Body of pancreas (tissue), 4 donors: ENCODE results near the gene ASTN2. TPM values are rescaled to one million over a fixed set of nuclear protein-coding genes. Genes with fewer than 3 reads are reported as not detected.

Source experiments
- ATAC-seq: fragments of 150-250 bp; one replicate; pipeline ENCODE4 v1.9.1; 2016
- DNase-seq, 4 donors: peaks; one replicate each; pipeline ENCODE4 v3.0.0-alpha.2; 2019
- H3K27ac ChIP-seq, 4 donors: fragments of 200-600 bp; sonication (generic); 1 replicate in 3 of 4; 2 replicates in 1 of 4; pipeline versions ENCODE4 v1.5.1 to v1.6.1; 2016 to 2019; ENCODE audit warnings: mild to moderate bottlenecking in 1 of 4, mixed read lengths in 1 of 4, moderate library complexity in 1 of 4
- H3K27me3 ChIP-seq, 2 donors: fragments of 200-600 bp; sonication (generic); one replicate each; pipeline ENCODE4 v1.6.0; 2016; ENCODE audit warnings: mild to moderate bottlenecking in 1 of 2
- H3K36me3 ChIP-seq, 2 donors: fragments of 200-600 bp; sonication (generic); replicated peaks in 1 of 2; 2 replicates each; pipeline ENCODE4 v1.5.1; 2016; ENCODE audit warnings: low read depth in 2 of 2; ENCODE audit not compliant: insufficient read depth in 1 of 2
- H3K4me1 ChIP-seq: fragments of 200-600 bp; sonication (generic); one replicate; pipeline ENCODE4 v1.6.0; 2016
- H3K4me3 ChIP-seq, 2 donors: fragments of 200-600 bp; sonication (generic); 1 replicate in 1 of 2; 2 replicates in 1 of 2; pipeline ENCODE4 v1.5.1; 2016 to 2019
- H3K9me3 ChIP-seq, 3 donors: fragments of 200-600 bp; sonication (generic); 1 replicate in 2 of 3; 2 replicates in 1 of 3; pipeline ENCODE4 v1.5.1; 2016
- CTCF ChIP-seq, 7 experiments: fragments of 450-650 bp in 4 of 7; fragments of 200-600 bp in 3 of 7; sonication (generic) in 3 of 7; IDR thresholded peaks; one replicate each; pipeline ENCODE4 v1.5.1; 2016 to 2019; ENCODE audit warnings: antibody characterized with exemption in 7 of 7
- POLR2A ChIP-seq, 3 donors: fragments of 450-650 bp; IDR thresholded peaks; one replicate each; pipeline ENCODE4 v1.6.1; 2016; ENCODE audit warnings: antibody characterized with exemption in 3 of 3, mild to moderate bottlenecking in 2 of 3
- WGBS, 2 donors: methylation state at CpG; one replicate each; pipeline ENCODE4 v1.1.5; 2017; 5-methylcytosine and 5-hydroxymethylcytosine counted together
- intact Hi-C: fragments of 100-400 bp; cut with DNase I; formaldehyde crosslinking; loops from one replicate; pipeline ENCODE4 v1.15.1; 2023
- total RNA-seq, 2 donors: library from RNA; depleted of rRNA; stranded (reverse); fragments of >200 nt; gene quantifications; one replicate each; pipeline ENCODE4 v1.1.0, GENCODE V29; 2016

The ASTN2 gene
- 1 to 10 TPM; 8.2 to 9.6 TPM for total RNA-seq

GRCh38 chr9:117414906-117415331 lies at the start of gene ASTN2:
Gene ASTN2, minus strand, starts transcription at chr9:117415057. Its CDS starts 119 bp downstream, at chr9:117414938.
- WGBS, 2 donors = 0 to 1% methylated on average over 8 to 46 of the region's 48 CpGs
- TF ChIP-seq POLR2A (IDR thresholded peaks at IDR 0.05) (no peak), CTCF (IDR thresholded peaks at IDR 0.05) (no peak)
- DNase-seq (peak in 3 of 4 donors; percentile 10 to 51 (median 45)), ATAC-seq (peak; percentile 19)
- H3K9me3 ChIP-seq = no peaks in the 10 kb centered on the region
- peaks cover 0 to 5% of the 10 kb centered on the region in 2 donors for H3K27me3 ChIP-seq
- no peaks in the 10 kb centered on the region for H3K36me3 ChIP-seq
- peak within 1 kb of the TSS; percentile 24 to 41 for H3K4me3 ChIP-seq
- H3K4me1 ChIP-seq = peaks cover 29% of the 10 kb centered on the region
- intact Hi-C loops = no loop called here
- H3K27ac ChIP-seq = no peak within 1 kb of the TSS

GRCh38 chr9:117462861-117463260 lies 48.0 kb upstream of the ASTN2 start:
- no peaks in the 10 kb centered on the region for H3K4me1 ChIP-seq
- no peaks in the 10 kb centered on the region for H3K36me3 ChIP-seq
- no peak overlapping the region for H3K27ac ChIP-seq
- no peak for DNase-seq
- no peaks in the 10 kb centered on the region for H3K27me3 ChIP-seq
- H3K9me3 ChIP-seq = no peaks in the 10 kb centered on the region
- TF ChIP-seq POLR2A (IDR thresholded peaks at IDR 0.05) (no peak), CTCF (IDR thresholded peaks at IDR 0.05) (no peak)
- ATAC-seq = no peak
- intact Hi-C loops = no loop called here
- 50 to 57% methylated on average over 3 to 4 of the region's 4 CpGs for WGBS, 2 donors
- no peak overlapping the region for H3K4me3 ChIP-seq

GRCh38 chr9:117461386-117461785 lies 46.5 kb upstream of the ASTN2 start:
- Histone ChIP-seq H3K27ac (no peak overlapping the region), H3K4me3 (no peak overlapping the region), H3K36me3 (no peaks in the 10 kb centered on the region), H3K9me3 (no peaks in the 10 kb centered on the region), H3K27me3 (no peaks in the 10 kb centered on the region), H3K4me1 (no peaks in the 10 kb centered on the region)
- ATAC-seq (no peak), DNase-seq (no peak)
- WGBS, 2 donors = 55 to 64% methylated on average over 3 of the region's 3 CpGs
- intact Hi-C loops = no loop called here
- TF ChIP-seq POLR2A (IDR thresholded peaks at IDR 0.05) = no peak
- TF ChIP-seq CTCF (IDR thresholded peaks at IDR 0.05) = no peak

- DNase-seq = no peak
- 71 to 75% methylated on average over 3 of the region's 3 CpGs for WGBS, 2 donors
Measured at GRCh38 chr9:117460743-117461142, 45.9 kb upstream of the ASTN2 start.

More at GRCh38 chr9:117460743-117461142, 45.9 kb upstream of the ASTN2 start:
- Histone ChIP-seq H3K27ac (no peak overlapping the region), H3K4me3 (no peak overlapping the region), H3K27me3 (no peaks in the 10 kb centered on the region), H3K9me3 (no peaks in the 10 kb centered on the region), H3K4me1 (no peaks in the 10 kb centered on the region), H3K36me3 (no peaks in the 10 kb centered on the region)
- ATAC-seq = no peak
- TF ChIP-seq POLR2A (IDR thresholded peaks at IDR 0.05) = no peak
- no peak for TF ChIP-seq CTCF (IDR thresholded peaks at IDR 0.05)
- intact Hi-C loops = no loop called here
